GM19240 (cell line): Measurements from ENCODE around the gene HSF2BP.
A peak's percentile ranks its signal among the peaks of the same experiment; 100 is the strongest.
"Not testable (repeated sequence)": the region's sequence is repeated elsewhere in the genome, so short reads cannot be mapped to it uniquely, and the experiment has no call there.

Source experiments
- DNase-seq: peaks from one replicate; pipeline ENCODE4 v3.0.0; 2011; ENCODE audit warnings: low spot score; ENCODE audit not compliant: insufficient read length

HSF2BP gene

GRCh38 chr21:43651926-43652325 lies 7.4 kb downstream of the HSF2BP start:
- not testable (repeated sequence) for DNase-seq

DNA sequence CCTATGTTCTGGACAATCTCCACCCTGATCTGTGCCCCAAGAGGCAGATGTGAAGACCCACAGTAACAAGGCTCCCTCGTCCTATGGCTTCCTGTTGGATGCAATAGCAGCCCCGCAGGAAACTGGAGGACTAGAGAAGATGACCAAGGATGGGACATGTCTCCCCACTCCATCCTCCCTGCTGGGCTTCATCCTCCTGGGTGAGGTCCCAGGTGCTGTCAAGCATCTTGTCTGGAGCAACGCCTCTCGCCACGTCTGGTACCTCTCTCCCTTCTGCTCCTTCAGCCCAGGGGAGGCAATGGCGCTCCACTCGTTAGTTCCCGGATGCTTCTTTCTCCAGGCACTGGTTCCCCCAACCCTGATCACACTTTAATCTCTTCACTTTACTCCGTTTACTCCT lies 11.1 kb downstream of the HSF2BP start:
- no peak for DNase-seq

DNA sequence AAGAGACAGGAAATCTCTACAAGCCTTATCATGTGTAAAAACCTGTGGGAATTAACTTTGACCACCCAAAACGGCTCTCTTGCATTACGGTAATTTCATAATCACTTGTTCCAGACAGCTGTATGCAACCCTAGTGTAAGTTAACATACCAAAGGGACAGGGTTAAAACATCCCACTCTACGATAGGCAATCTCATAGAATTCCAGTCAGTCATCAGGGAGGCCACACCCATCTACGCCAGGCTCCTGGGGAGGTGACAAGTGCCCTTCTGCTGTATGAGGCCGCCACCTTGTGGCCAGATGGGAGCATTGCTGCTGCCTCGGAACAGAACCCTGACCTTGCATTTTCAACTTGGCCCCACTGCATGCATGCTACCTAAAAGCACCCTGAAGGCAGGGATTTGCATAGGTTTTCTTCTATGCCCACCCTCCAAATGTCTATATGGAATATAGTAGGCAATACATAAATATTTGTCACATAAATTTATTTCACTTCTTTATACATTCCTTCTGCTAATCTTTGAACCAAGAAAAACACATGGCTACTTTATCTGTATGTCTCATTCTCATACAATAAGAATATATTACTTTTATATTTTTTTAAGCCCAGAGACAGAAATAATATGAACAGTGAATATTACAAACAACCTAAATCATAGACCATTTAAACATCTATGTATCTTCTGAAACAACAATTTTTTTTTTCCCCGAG lies 12.6 kb downstream of the HSF2BP start:
- DNase-seq: peak; percentile 70

- no peak for DNase-seq
These were observed 13.3 kb downstream of the HSF2BP start for GRCh38 chr21:43645976-43646375.

DNA sequence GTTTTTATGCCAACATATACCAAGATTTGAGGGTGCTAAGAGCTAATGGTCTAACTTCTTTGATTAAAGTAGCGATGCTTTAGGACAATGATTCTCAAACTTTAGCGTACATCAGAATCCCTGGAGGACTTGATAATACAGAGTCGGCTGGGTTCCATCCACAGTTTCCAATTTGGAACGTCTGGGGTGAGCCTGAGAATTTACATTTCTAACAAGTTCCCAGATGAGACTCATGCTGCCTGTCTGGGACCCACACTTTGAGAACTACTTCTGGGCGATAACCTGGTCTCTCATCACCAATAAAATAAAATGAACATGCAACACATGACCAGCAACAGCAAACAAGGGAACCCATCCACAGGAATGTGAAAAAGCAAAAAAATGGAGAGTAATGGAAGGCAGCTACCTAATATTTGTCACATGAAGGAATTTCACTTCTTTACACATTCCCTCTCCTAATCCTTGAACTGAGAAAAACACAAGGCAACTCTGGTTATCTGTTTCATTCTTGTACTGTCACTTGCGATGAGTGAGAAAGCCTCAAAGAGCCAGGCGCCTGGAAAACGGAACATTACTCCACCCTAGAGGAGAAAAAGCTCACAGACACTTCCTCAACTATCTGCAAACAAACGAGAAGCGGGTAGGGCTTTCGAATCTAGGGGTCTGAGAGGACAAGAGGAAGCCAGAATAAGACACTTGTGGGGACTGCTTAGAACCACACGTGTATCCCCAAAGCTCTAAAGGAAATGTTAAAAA lies 14.0 kb downstream of the HSF2BP start:
- peak; percentile 43 for DNase-seq

DNA sequence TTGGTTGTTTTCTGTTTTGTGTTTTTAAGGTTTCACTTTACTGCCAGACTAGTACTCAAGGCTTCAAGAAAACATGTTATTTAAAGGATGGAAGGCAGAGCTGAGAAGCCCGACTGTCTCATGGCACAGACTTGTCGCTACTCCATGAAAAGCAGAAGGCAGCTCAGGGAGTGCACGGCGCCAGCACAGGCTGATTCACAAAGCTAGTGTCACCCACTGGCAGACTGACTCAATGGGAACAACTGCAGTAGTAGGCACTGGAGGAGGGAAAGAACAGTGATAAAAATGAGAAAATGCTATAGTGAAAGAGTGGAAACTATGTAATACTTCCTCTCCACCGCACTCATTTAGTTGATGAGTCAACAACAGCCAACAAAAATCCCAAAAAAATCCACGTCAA lies 14.7 kb downstream of the HSF2BP start:
- no peak for DNase-seq

DNA sequence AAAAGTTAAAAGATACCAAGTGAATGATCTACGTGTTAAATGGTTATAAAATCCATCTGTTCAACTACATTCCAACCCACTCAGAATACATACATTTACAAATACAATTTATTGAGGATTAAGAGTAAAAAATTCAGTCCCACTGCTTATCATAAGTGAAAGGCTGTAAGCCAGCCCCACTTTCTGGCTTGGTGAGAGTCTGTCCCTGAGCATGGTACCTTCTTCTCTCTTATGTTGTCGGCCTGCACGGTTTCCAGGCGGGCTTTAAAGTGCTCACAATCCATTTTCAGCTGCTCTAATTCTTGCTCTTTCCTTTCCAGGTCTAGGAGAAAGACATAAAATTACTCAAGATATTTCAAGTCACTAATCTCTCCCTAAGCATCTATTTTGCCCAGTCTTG lies 15.2 kb downstream of the HSF2BP start:
- no peak for DNase-seq

DNA sequence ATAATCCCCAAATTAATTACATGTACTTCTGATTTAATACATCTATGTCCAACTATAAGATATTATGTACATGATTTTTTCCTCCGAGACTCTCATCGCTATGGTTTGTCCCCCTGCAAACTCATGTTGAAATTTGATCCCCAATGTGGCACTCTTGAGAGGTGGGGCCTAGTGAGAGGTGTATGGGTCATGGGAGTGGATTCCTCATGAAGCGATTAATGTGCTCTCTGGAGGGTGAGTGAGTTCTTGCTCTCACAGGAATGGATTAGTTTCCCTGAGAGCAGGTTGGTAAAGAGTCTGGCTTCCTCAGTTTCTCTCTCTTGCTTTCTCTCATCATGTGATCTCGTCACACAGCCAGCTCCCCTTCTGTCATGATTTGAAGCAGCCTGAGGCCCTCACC lies 16.1 kb downstream of the HSF2BP start:
- no peak for DNase-seq

GRCh38 chr21:43640400-43640799 lies 18.9 kb downstream of the HSF2BP start:
- no peak for DNase-seq

DNA sequence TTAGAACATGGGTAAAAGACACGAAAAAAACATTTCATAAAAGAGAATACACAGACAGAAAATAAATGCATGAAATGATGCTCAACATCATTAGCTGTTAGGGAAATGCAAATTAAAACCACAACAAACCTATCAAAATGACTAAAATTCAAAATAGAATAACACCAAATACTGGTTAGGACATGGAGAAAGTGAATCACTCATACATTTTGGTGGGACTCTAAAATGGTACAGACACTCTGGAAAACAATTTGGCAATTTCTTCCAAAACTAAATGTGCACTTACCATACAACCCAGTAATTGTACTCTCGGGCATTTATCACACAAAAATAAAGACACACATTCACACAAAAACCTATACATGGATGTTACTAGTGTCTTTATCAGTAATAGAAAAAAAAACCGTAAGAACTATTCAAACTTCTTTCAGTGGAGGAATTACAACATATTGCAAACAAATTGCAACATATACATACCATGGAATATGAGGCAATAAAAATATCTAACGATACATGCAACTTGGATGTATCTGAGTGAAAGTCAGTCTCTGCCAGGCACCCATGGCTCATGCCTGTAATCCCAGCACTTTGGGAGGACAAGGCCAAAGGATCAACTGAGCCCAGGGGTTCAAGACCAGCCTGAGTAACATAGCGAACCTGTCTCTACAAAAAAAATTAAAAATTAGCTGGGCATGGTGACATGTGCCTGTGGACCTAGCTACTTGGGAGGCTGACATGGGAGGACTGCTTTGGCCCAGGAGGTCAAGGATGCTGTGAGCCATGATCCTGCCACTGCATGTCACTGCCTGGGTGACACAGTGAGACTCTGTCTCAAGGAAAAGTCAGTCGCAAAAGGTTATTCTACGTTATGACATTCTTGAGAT lies 19.6 kb downstream of the HSF2BP start:
- DNase-seq: no peak

- no peak for DNase-seq
These were observed 21.6 kb downstream of the HSF2BP start for GRCh38 chr21:43637530-43638158.

- no peak for DNase-seq
These were observed 23.9 kb downstream of the HSF2BP start for GRCh38 chr21:43635436-43635835.

GRCh38 chr21:43634618-43635017 lies 24.7 kb downstream of the HSF2BP start:
- no peak for DNase-seq

DNA sequence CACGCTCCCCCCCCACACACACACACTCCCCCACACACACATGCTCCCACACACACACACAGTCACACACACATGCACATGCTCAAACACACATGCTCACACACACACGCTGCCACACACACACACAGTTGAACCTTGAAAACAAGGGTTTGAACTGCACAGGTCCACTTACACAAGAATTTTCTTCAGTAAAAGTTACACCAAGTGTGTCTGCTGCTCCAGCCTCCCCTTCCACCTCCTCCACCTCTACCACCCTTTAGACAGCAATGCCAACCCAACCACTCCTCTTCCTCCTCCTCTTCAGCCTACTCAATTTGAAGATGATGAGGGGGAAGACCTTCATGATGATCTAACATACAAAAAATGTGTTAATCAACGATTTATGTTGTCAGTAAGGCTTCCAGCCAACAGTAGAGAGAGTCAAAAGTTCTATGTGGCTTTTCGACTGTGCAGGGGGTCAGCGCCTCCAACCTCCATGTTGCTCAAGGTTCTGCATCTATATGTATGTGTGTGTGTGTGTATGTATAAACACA lies 26.8 kb downstream of the HSF2BP start:
- no peak for DNase-seq

- DNase-seq: no peak
These were observed 27.7 kb downstream of the HSF2BP start for GRCh38 chr21:43631411-43632107.

DNA sequence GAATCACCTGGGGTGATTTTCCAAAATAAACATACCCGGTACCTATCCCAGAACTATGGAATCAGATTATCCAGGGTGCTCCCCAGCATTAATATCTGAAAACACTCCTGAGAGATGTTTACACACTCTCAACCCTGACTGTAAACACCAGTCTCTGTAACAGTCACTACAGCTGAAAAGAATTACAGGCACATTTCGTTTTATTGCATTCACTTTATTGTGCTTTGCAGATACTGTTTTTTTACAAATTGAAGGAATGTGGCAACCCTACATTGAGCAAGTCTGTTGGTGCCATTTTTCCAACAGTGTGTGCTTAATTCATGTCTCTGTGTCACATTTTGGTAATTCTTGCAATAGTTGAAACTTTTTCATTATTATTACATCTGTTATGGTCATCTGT lies 31.8 kb downstream of the HSF2BP start:
- DNase-seq: no peak

DNA sequence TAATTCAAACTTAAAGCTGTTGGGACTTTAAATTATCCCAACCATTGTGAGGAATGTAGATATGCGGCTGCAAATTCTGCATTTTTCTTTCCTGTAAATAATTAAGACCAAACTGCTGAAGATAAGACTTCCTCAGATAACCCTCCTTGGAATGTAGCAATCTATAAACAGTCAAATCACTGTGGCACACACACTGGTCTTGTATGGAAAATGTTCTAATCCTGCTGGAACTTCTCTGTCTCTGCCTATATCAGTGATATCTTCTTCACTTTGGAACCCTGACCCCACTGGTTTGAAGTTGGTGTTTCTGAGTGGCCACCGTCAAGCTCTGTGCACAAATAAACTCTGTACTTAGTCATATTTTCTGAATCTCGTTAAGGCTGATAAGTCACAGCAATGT lies 32.9 kb downstream of the HSF2BP start:
- DNase-seq: no peak

GRCh38 chr21:43624339-43624738 lies 34.9 kb downstream of the HSF2BP start:
- no peak for DNase-seq

DNA sequence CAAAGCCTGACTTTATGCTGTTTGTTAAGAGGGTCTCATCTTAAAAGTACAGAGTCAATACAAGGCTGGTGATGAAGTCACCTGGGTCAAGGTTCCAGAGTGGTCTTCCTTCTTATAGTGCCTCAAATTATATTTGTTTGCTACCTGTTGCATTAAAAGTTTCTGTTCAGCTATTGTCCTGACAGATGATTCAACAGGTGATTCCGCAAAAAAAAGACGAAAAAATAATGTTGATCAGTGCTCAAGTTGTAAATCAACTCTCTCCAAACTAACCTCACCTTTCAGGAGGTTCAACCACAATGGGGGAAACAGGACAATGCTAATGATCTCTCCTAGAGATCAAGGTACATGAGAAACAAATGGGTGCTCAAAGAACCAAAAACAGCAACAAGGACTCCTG lies 35.7 kb downstream of the HSF2BP start:
- no peak for DNase-seq

DNA sequence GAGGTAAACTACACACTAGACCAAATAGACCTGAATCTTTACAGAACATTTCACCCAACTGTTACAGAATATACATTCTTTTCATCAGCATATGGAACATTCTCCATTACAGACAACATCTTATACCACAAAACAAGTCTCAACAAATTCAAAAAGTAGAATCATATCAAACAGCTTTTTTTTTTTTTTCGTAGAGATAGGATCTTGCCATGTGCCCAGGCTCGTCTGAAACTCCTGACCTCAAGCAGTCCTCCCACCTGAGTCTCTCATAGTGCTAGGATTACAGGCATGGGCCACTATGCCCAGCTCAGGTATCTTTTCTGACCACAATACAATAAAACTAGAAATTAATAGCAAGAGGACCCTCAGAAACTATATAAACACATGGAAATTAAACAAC lies 36.5 kb downstream of the HSF2BP start:
- no peak for DNase-seq

GRCh38 chr21:43619856-43620255 lies 39.4 kb downstream of the HSF2BP start:
- DNase-seq: no peak
